ENCODE data around the gene CRLF1.

GRCh38 chr19:18558202-18558555 is 48.4 kb downstream of the CRLF1 start:
- no peak for TF ChIP-seq POLR2A (IDR thresholded peaks at IDR 0.05; ENCODE audit: low read length)
- no peak for TF ChIP-seq GATA1 (IDR thresholded peaks at IDR 0.05; ENCODE audit: low read depth, low read length)

Data from erythroblast (primary cell).